Kidney (tissue), 14 donors: ENCODE data around the gene STRA6. TPM values are rescaled to one million over a fixed set of nuclear protein-coding genes. Genes with fewer than 3 reads are reported as not detected.

Experiments
- DNase-seq, 5 donors: peaks; one replicate each; pipeline ENCODE4 v3.0.0-alpha.2; 2013 to 2020
- FAIRE-seq: peaks from 2 replicates; lab custom pipeline; 2012; peaks lifted over from hg19 to GRCh38; lab: Jason Lieb, UNC
- H3K27ac ChIP-seq, 2 donors: one replicate each; pipeline ENCODE4 v1.7.0; 2013; ENCODE audit warnings: low read depth in 2 of 2, low read length in 2 of 2, inconsistent platforms in 1 of 2
- H3K27me3 ChIP-seq: one replicate; pipeline ENCODE4 v1.7.1; 2013; ENCODE audit warnings: low read length, inconsistent platforms; ENCODE audit not compliant: control insufficient read depth, insufficient read depth
- H3K36me3 ChIP-seq, 3 donors: one replicate each; pipeline versions ENCODE4 v1.7.0 to v1.7.1; 2013; ENCODE audit warnings: low read length in 3 of 3, control low read depth in 1 of 3, inconsistent platforms in 1 of 3; ENCODE audit not compliant: insufficient read depth in 3 of 3, control insufficient read depth in 2 of 3
- H3K4me1 ChIP-seq, 3 donors: one replicate each; pipeline versions ENCODE4 v1.7.0 to v1.7.1; 2013; ENCODE audit warnings: low read length in 3 of 3, inconsistent platforms in 1 of 3, low read depth in 1 of 3; ENCODE audit not compliant: control insufficient read depth in 2 of 3, insufficient read depth in 2 of 3
- H3K4me3 ChIP-seq, 3 donors: one replicate each; pipeline versions ENCODE4 v1.7.0 to v1.8.1; 2013; ENCODE audit warnings: low read length in 3 of 3, control low read depth in 1 of 3, inconsistent platforms in 1 of 3
- H3K9ac ChIP-seq, 3 donors: one replicate each; pipeline versions ENCODE4 v1.7.0 to v1.7.1; 2013; ENCODE audit warnings: low read length in 3 of 3, control low read depth in 1 of 3, inconsistent platforms in 1 of 3
- H3K9me3 ChIP-seq, 3 donors: one replicate each; pipeline versions ENCODE4 v1.7.0 to v1.7.1; 2013; ENCODE audit warnings: low read length in 3 of 3, control low read depth in 1 of 3, inconsistent platforms in 1 of 3; ENCODE audit not compliant: control insufficient read depth in 2 of 3, insufficient read depth in 1 of 3
- intact Hi-C: fragments of 100-400 bp; cut with DNase I; formaldehyde crosslinking; loops from one replicate; pipeline ENCODE4 v1.11.1; 2022
- polyA plus RNA-seq: library from polyadenylated mRNA; stranded (reverse); fragments of 350-450 nt; fragmentation: Illumina TruSeq; extraction: RNeasy Lipid Tissue Mini Kit (QIAGEN cat#74804); gene quantifications from one replicate; pipeline ENCODE4 v1.2.3, GENCODE V29; 2014; ENCODE audit warnings: low read depth, low replicate concordance; ENCODE audit not compliant: insufficient read depth
- total RNA-seq: library from RNA; stranded (reverse); fragmentation: NEBNext Ultra II Directional; extraction: Animal tissue kit (Norgen Biotek cat#: 25700); gene quantifications from one replicate; pipeline ENCODE4 v1.2.1, GENCODE V29; 2021
- TF ChIP-seq, protein P1 (sequence below): IDR thresholded peaks from 3 replicates; pipeline ENCODE4 v1.5.1; 2012; ENCODE audit warnings: mild to moderate bottlenecking, moderate library complexity, borderline replicate concordance; ENCODE audit not compliant: insufficient read depth; ENCODE audit errors: extremely low read depth
- donor health status: control.
- donor health status: control.
- donor health status: control.
- donor health status: control.
- donor health status: control.
- donor health status: DM: yes; HTN: yes; CAD: no.
- donor health status: Normal renal cell carcinoma (clear cell type).

STRA6 gene
- total and polyA plus RNA-seq, 2 donors from 2014 or later: 2.0 to 31.9 TPM

DNA sequence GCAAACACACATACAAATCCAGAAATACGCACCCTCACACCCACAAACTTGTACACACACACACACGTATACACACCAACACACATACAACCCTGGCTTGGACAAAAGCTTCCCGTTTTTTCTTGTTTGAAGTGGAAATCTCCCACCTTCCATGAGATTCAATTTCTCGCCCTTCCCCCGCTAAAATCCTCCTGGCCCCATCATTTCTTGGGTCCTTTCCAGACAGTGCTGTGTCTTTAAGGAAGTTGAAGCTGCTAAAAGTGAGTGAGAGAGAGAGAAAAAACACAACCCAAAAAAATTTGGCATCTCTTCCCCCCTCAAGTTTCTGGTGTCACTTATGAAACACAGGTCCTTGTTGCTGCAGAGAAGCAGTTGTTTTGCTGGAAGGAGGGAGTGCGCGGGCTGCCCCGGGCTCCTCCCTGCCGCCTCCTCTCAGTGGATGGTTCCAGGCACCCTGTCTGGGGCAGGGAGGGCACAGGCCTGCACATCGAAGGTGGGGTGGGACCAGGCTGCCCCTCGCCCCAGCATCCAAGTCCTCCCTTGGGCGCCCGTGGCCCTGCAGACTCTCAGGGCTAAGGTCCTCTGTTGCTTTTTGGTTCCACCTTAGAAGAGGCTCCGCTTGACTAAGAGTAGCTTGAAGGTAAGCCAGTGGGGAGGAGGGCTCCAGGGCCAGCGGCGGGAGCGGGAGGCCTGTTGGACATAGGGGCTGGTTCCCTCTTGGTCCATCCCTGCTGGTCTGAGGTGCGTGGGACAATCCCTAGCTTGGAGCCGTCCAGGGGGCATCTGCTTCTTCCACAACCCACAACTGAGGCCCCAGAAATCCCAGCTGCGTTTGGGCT is 29.0 kb downstream of the STRA6 start, which contains the start of gene ISLR:
ISLR (plus strand) TSS at position 331 of the 839 bp plus-strand sequence. CDS start 1,149 bp downstream, outside the sequence.
- H3K4me3 ChIP-seq: peak within 1 kb of the TSS in 2 of 3 donors; percentile 21 to 31
- no peaks in the 10 kb centered on the region for H3K36me3 ChIP-seq
- peaks cover 0 to 27% (median 10%) of the 10 kb centered on the region in 3 donors for H3K4me1 ChIP-seq
- FAIRE-seq (no peak), DNase-seq (peak in 4 of 5 donors; percentile 56 to 86 (median 82))
- H3K9ac ChIP-seq: peak within 1 kb of the TSS in 1 of 3 donors; percentile 7
- no peaks in the 10 kb centered on the region for H3K9me3 ChIP-seq
- intact Hi-C loops: no loop called here
- no peaks in the 10 kb centered on the region for H3K27me3 ChIP-seq
- TF ChIP-seq, protein P1, sequence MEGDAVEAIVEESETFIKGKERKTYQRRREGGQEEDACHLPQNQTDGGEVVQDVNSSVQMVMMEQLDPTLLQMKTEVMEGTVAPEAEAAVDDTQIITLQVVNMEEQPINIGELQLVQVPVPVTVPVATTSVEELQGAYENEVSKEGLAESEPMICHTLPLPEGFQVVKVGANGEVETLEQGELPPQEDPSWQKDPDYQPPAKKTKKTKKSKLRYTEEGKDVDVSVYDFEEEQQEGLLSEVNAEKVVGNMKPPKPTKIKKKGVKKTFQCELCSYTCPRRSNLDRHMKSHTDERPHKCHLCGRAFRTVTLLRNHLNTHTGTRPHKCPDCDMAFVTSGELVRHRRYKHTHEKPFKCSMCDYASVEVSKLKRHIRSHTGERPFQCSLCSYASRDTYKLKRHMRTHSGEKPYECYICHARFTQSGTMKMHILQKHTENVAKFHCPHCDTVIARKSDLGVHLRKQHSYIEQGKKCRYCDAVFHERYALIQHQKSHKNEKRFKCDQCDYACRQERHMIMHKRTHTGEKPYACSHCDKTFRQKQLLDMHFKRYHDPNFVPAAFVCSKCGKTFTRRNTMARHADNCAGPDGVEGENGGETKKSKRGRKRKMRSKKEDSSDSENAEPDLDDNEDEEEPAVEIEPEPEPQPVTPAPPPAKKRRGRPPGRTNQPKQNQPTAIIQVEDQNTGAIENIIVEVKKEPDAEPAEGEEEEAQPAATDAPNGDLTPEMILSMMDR: no peak
- peak within 1 kb of the TSS in 1 of 2 donors; percentile 72 for H3K27ac ChIP-seq

- DNase-seq (peak in 4 of 5 donors; percentile 68 to 94 (median 83)), FAIRE-seq (no peak)
- no peaks in the 10 kb centered on the region for H3K36me3 ChIP-seq
- H3K4me1 ChIP-seq: peaks cover 0 to 27% (median 10%) of the 10 kb centered on the region in 3 donors
- H3K27me3 ChIP-seq: no peaks in the 10 kb centered on the region
- no peak overlapping the region for H3K9ac ChIP-seq
- H3K27ac ChIP-seq: peak overlapping the region in 1 of 2 donors; percentile 72
- intact Hi-C loops: no loop called here
- peak overlapping the region in 1 of 3 donors; percentile 31 for H3K4me3 ChIP-seq
- TF ChIP-seq, protein P1: no peak
- no peaks in the 10 kb centered on the region for H3K9me3 ChIP-seq
Measured at GRCh38 chr15:74172701-74173379, 29.7 kb downstream of the STRA6 start.

GRCh38 chr15:74171965-74172541 is 30.5 kb downstream of the STRA6 start:
- H3K9me3 ChIP-seq: no peaks in the 10 kb centered on the region
- FAIRE-seq (no peak), DNase-seq (no peak)
- intact Hi-C loops: no loop called here
- peak overlapping the region in 1 of 2 donors; percentile 72 for H3K27ac ChIP-seq
- no peak overlapping the region for H3K9ac ChIP-seq
- TF ChIP-seq, protein P1: no peak
- H3K4me1 ChIP-seq: peaks cover 0 to 23% (median 8%) of the 10 kb centered on the region in 3 donors
- H3K27me3 ChIP-seq: no peaks in the 10 kb centered on the region
- H3K4me3 ChIP-seq: no peak overlapping the region
- H3K36me3 ChIP-seq: no peaks in the 10 kb centered on the region
